HepG2 (cell line): Measurements from ENCODE around the gene POLR3F. TPM values are rescaled to one million over a fixed set of nuclear protein-coding genes. Genes with fewer than 3 reads are reported as not detected.

ENCODE experiments used
- GABPA ChIP-seq, 2 experiments: IDR thresholded peaks; 2 replicates each; pipeline ENCODE4 v1.6.1; 2011 to 2016; ENCODE audit warnings: low read depth in 2 of 2, low read length in 1 of 2, missing biosample characterization in 1 of 2, missing genetic modification characterization in 1 of 2
- HMGA1 ChIP-seq: sonication (generic); formaldehyde crosslinking; conservative IDR thresholded peaks from 2 replicates; pipeline ENCODE4 v1.4.0; 2020; ENCODE audit warnings: missing genetic modification reagents
- MEF2D ChIP-seq: sonication (generic); formaldehyde crosslinking; IDR thresholded peaks from 2 replicates; pipeline ENCODE4 v1.5.1; 2020; ENCODE audit warnings: mild to moderate bottlenecking, missing genetic modification reagents
- ZMAT3 ChIP-seq: sonication (generic); formaldehyde crosslinking; conservative IDR thresholded peaks from 2 replicates; pipeline ENCODE4 v1.7.0; 2021; ENCODE audit warnings: missing genetic modification reagents
- ZNF276 ChIP-seq: sonication (generic); formaldehyde crosslinking; IDR thresholded peaks from 2 replicates; pipeline ENCODE4 v1.4.0; 2020; ENCODE audit warnings: mild to moderate bottlenecking, low read depth, missing genetic modification reagents
- ZNF552 ChIP-seq: sonication (generic); formaldehyde crosslinking; IDR thresholded peaks from 2 replicates; pipeline ENCODE4 v1.9.0; 2022; ENCODE audit warnings: missing genetic modification reagents, mild to moderate bottlenecking, borderline replicate concordance
- ZNF567 ChIP-seq: sonication (generic); formaldehyde crosslinking; IDR thresholded peaks from 2 replicates; pipeline ENCODE4 v1.8.1; 2023; ENCODE audit warnings: mild to moderate bottlenecking, missing genetic modification reagents, borderline replicate concordance
- ZNF878 ChIP-seq: sonication (generic); formaldehyde crosslinking; IDR thresholded peaks from 2 replicates; pipeline ENCODE4 v1.8.1; 2023; ENCODE audit warnings: mild to moderate bottlenecking, missing genetic modification reagents, moderate library complexity
- polyA plus RNA-seq, 8 experiments: library from polyadenylated mRNA; depleted of rRNA in 3 of 8; stranded (reverse) in 7 of 8; unstranded in 1 of 8; fragments of >200 nt; fragmentation: Illumina TruSeq in 4 of 8; extraction: Trizol in 4 of 8; gene quantifications; 2 replicates each; pipeline versions ENCODE4 v1.2.1 to v1.2.3, GENCODE V29; 2011 to 2016; ENCODE audit warnings: low read depth in 4 of 8, missing spikeins in 1 of 8, mixed read lengths in 1 of 8; ENCODE audit not compliant: insufficient read depth in 1 of 8
- total RNA-seq, 5 experiments: library from RNA; depleted of rRNA; stranded (reverse); fragments of >200 nt; fragmentation: Illumina TruSeq; extraction: Trizol; gene quantifications; 2 replicates each; pipeline ENCODE4 v1.2.3, GENCODE V29; 2016; ENCODE audit warnings: low read depth in 1 of 5
- TF ChIP-seq, protein P1 (sequence below): sonication (generic); formaldehyde crosslinking; IDR thresholded peaks from 2 replicates; pipeline ENCODE4 v1.4.0; 2020; ENCODE audit warnings: missing genetic modification reagents
- TF ChIP-seq, protein P2 (sequence below): sonication (generic); formaldehyde crosslinking; IDR thresholded peaks from 2 replicates; pipeline ENCODE4 v1.5.0; 2020; ENCODE audit warnings: mild to moderate bottlenecking, missing genetic modification reagents
- TF ChIP-seq, protein P3 (sequence below), 2 experiments: IDR thresholded peaks; 2 replicates each; pipeline ENCODE4 v1.6.1; 2011 to 2012; ENCODE audit warnings: low read length in 2 of 2, borderline replicate concordance in 1 of 2, low read depth in 1 of 2, mild to moderate bottlenecking in 1 of 2, moderate library complexity in 1 of 2
- TF ChIP-seq, protein P4 (sequence below): sonication (generic); formaldehyde crosslinking; IDR thresholded peaks from 2 replicates; pipeline ENCODE4 v1.5.1; 2020; ENCODE audit warnings: mild to moderate bottlenecking, missing genetic modification reagents, borderline replicate concordance

Gene POLR3F
- total and polyA plus RNA-seq, 2 of the 13 experiments (the other 11 are each of a cell fraction or from before 2014, with no cell fraction given), result 11.7 to 25.5 TPM

DNA sequence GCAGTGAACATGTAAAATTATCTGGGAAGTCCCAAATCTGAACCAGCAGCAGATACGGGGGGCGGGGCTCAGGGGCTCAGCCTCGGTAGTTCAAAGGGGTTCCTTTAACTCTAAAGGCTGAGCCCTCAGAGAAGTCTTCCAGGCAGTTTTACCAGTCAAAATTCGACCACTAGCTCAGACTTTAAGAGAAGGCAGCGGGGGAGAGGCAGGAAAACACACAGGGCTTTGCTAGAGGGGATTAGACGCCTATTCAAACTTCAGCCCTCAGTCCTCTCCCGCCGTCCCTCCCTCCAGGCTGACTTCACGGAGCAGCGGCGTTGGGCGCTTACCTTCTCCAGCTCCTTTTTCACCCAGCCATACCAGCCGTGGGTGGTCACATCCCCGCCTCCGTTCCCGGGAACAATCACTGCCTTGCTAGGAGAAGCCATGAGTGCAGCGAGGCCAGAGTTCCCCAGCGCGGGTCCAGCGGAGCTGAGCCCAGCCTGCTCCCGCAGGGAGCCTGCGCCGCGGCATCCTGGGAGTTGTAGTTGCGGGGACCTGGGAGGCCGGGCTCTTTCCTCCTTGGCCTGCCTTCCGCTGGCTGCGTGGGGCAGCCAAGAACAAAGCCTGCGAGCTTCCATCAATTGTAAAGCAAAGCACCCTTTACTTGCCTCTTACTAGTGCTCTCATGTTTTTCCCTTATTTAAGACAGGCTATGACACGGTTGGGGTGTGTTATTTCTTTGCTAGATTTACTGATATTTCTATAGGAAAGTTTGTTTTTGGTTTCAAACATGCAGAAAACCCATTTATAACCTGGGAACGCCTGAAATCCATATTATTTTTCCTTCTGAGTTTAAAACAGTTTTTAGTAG, 29.8 kb downstream of the POLR3F start, which contains the start of gene RBBP9 (continued):
- TF ChIP-seq, protein P1, sequence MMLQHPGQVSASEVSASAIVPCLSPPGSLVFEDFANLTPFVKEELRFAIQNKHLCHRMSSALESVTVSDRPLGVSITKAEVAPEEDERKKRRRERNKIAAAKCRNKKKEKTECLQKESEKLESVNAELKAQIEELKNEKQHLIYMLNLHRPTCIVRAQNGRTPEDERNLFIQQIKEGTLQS (CRISPR knock-in tag), result peak; percentile 49; the same call in 1 of the 2 replicates
- TF ChIP-seq MEF2D (CRISPR knock-in tag) (peak; percentile 83), HMGA1 (CRISPR knock-in tag) (no peak), ZNF878 (CRISPR knock-in tag) (0 out of 2 replicates have a peak, but pooled peaks have one; percentile 16), ZMAT3 (CRISPR knock-in tag) (0 out of 2 replicates have a peak, but pooled peaks have one; percentile 73), ZNF552 (CRISPR knock-in tag) (peak; percentile 31; the same call in 1 of the 2 replicates), ZNF567 (no peak), ZNF276 (CRISPR knock-in tag) (peak; percentile 47; the same call in 1 of the 2 replicates), GABPA (IDR thresholded peaks at IDR 0.05; ENCODE audit: low read depth, low read length) (peak; percentile 69), GABPA (CRISPR knock-in tag; IDR thresholded peaks at IDR 0.05; ENCODE audit: low read depth) (peak; percentile 91)
- TF ChIP-seq, protein P2, sequence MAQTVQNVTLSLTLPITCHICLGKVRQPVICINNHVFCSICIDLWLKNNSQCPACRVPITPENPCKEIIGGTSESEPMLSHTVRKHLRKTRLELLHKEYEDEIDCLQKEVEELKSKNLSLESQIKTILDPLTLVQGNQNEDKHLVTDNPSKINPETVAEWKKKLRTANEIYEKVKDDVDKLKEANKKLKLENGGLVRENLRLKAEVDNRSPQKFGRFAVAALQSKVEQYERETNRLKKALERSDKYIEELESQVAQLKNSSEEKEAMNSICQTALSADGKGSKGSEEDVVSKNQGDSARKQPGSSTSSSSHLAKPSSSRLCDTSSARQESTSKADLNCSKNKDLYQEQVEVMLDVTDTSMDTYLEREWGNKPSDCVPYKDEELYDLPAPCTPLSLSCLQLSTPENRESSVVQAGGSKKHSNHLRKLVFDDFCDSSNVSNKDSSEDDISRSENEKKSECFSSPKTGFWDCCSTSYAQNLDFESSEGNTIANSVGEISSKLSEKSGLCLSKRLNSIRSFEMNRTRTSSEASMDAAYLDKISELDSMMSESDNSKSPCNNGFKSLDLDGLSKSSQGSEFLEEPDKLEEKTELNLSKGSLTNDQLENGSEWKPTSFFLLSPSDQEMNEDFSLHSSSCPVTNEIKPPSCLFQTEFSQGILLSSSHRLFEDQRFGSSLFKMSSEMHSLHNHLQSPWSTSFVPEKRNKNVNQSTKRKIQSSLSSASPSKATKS (CRISPR knock-in tag), result no peak
- TF ChIP-seq, protein P3, sequence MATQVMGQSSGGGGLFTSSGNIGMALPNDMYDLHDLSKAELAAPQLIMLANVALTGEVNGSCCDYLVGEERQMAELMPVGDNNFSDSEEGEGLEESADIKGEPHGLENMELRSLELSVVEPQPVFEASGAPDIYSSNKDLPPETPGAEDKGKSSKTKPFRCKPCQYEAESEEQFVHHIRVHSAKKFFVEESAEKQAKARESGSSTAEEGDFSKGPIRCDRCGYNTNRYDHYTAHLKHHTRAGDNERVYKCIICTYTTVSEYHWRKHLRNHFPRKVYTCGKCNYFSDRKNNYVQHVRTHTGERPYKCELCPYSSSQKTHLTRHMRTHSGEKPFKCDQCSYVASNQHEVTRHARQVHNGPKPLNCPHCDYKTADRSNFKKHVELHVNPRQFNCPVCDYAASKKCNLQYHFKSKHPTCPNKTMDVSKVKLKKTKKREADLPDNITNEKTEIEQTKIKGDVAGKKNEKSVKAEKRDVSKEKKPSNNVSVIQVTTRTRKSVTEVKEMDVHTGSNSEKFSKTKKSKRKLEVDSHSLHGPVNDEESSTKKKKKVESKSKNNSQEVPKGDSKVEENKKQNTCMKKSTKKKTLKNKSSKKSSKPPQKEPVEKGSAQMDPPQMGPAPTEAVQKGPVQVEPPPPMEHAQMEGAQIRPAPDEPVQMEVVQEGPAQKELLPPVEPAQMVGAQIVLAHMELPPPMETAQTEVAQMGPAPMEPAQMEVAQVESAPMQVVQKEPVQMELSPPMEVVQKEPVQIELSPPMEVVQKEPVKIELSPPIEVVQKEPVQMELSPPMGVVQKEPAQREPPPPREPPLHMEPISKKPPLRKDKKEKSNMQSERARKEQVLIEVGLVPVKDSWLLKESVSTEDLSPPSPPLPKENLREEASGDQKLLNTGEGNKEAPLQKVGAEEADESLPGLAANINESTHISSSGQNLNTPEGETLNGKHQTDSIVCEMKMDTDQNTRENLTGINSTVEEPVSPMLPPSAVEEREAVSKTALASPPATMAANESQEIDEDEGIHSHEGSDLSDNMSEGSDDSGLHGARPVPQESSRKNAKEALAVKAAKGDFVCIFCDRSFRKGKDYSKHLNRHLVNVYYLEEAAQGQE (IDR thresholded peaks at IDR 0.05; ENCODE audit: borderline replicate concordance in 1 of 2, low read depth in 1 of 2, low read length in 2 of 2), result peak in 1 of 2 experiments; percentile 34; a peak in 1 of 4 replicates
- TF ChIP-seq, protein P4, sequence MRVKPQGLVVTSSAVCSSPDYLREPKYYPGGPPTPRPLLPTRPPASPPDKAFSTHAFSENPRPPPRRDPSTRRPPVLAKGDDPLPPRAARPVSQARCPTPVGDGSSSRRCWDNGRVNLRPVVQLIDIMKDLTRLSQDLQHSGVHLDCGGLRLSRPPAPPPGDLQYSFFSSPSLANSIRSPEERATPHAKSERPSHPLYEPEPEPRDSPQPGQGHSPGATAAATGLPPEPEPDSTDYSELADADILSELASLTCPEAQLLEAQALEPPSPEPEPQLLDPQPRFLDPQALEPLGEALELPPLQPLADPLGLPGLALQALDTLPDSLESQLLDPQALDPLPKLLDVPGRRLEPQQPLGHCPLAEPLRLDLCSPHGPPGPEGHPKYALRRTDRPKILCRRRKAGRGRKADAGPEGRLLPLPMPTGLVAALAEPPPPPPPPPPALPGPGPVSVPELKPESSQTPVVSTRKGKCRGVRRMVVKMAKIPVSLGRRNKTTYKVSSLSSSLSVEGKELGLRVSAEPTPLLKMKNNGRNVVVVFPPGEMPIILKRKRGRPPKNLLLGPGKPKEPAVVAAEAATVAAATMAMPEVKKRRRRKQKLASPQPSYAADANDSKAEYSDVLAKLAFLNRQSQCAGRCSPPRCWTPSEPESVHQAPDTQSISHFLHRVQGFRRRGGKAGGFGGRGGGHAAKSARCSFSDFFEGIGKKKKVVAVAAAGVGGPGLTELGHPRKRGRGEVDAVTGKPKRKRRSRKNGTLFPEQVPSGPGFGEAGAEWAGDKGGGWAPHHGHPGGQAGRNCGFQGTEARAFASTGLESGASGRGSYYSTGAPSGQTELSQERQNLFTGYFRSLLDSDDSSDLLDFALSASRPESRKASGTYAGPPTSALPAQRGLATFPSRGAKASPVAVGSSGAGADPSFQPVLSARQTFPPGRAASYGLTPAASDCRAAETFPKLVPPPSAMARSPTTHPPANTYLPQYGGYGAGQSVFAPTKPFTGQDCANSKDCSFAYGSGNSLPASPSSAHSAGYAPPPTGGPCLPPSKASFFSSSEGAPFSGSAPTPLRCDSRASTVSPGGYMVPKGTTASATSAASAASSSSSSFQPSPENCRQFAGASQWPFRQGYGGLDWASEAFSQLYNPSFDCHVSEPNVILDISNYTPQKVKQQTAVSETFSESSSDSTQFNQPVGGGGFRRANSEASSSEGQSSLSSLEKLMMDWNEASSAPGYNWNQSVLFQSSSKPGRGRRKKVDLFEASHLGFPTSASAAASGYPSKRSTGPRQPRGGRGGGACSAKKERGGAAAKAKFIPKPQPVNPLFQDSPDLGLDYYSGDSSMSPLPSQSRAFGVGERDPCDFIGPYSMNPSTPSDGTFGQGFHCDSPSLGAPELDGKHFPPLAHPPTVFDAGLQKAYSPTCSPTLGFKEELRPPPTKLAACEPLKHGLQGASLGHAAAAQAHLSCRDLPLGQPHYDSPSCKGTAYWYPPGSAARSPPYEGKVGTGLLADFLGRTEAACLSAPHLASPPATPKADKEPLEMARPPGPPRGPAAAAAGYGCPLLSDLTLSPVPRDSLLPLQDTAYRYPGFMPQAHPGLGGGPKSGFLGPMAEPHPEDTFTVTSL (CRISPR knock-in tag), result 0 out of 2 replicates have a peak, but pooled peaks have one; percentile 14
